Heart right ventricle (tissue), 16 donors: Measurements from ENCODE around the gene SCYGR7. TPM values are rescaled to one million over a fixed set of nuclear protein-coding genes. Genes with fewer than 3 reads are reported as not detected.

ENCODE experiments used
- ATAC-seq, 8 donors: fragments of 200-7000 bp; cut with Tn5 transposase; one replicate each; pipeline ENCODE4 v1.9.1; 2020; ENCODE audit warnings: mild to moderate bottlenecking in 8 of 8, moderate library complexity in 8 of 8, moderate number of reproducible peaks in 1 of 8
- DNase-seq, 2 donors: peaks; one replicate each; pipeline ENCODE4 v3.0.0-alpha.2; 2020
- H3K27ac ChIP-seq, 10 donors: fragments of 200-600 bp; sonication (generic) in 2 of 10; one replicate each; pipeline versions ENCODE4 v1.5.0 to v1.8.0; 2020 to 2022; ENCODE audit warnings: mild to moderate bottlenecking in 3 of 10
- H3K27me3 ChIP-seq, 7 donors: fragments of 200-600 bp; one replicate each; pipeline ENCODE4 v1.8.0; 2021 to 2022; ENCODE audit warnings: mild to moderate bottlenecking in 2 of 7
- H3K36me3 ChIP-seq, 9 donors: fragments of 200-600 bp; sonication (generic) in 1 of 9; one replicate each; pipeline versions ENCODE4 v1.5.0 to v1.8.0; 2020 to 2022; ENCODE audit warnings: mild to moderate bottlenecking in 2 of 9
- H3K4me1 ChIP-seq, 9 donors: fragments of 200-600 bp; sonication (generic) in 1 of 9; one replicate each; pipeline versions ENCODE4 v1.5.0 to v1.8.0; 2020 to 2022; ENCODE audit warnings: mild to moderate bottlenecking in 4 of 9
- H3K4me3 ChIP-seq, 10 donors: fragments of 200-600 bp; sonication (generic) in 2 of 10; one replicate each; pipeline versions ENCODE4 v1.5.0 to v1.8.0; 2020 to 2022; ENCODE audit warnings: mild to moderate bottlenecking in 7 of 10, moderate library complexity in 2 of 10
- H3K9me3 ChIP-seq, 11 donors: fragments of 200-600 bp in 10 of 11; sonication (generic) in 2 of 11; one replicate each; pipeline versions ENCODE4 v1.5.0 to v1.8.0; 2013 to 2022; ENCODE audit warnings: mild to moderate bottlenecking in 2 of 11, control low read depth in 1 of 11, moderate library complexity in 1 of 11
- WGBS, 2 donors: extraction: QIAGEN DNeasy Blood & Tissue Kit; methylation state at CpG; one replicate each; pipeline ENCODE4 v1.1.7; 2013; ENCODE audit warnings: inconsistent platforms in 1 of 2; 5-methylcytosine and 5-hydroxymethylcytosine counted together
- intact Hi-C, 10 donors: fragments of 100-400 bp; cut with DNase I; formaldehyde crosslinking; loops; one replicate each; pipeline versions ENCODE4 v1.11.1 to v1.14.2; 2022
- long read RNA-seq, 3 donors: library from polyadenylated mRNA; unstranded; transcript quantifications; one replicate each; pipeline ENCODE4 v2.0.0, GENCODE V29; 2020 to 2021
- polyA plus RNA-seq, 2 donors: library from polyadenylated mRNA; stranded (reverse); fragments of 200-250 nt; gene quantifications; one replicate each; pipeline ENCODE4 v1.2.3, GENCODE V29; 2013
- total RNA-seq, 10 donors: library from RNA; stranded (reverse); fragmentation: NEBNext Ultra II Directional in 3 of 10; extraction: Animal tissue kit (Norgen Biotek cat#: 25700) in 3 of 10; gene quantifications; one replicate each; pipeline versions ENCODE4 v1.2.1 to v1.2.4, GENCODE V29; 2021 to 2023
- TF ChIP-seq, protein P1 (sequence below), 9 donors: fragments of 200-600 bp; sonication (generic) in 2 of 9; IDR thresholded peaks; one replicate each; pipeline versions ENCODE4 v1.5.0 to v1.8.0; 2021 to 2022; ENCODE audit warnings: antibody characterized with exemption in 9 of 9, mild to moderate bottlenecking in 5 of 9, moderate library complexity in 1 of 9
- donor health status: Arrhythmogenic right ventricular cardiomyopathy.
- donor health status: ischemic (EF 13 %, LVEDD 7.1; RV severe dilation, severe dysfunction).
- donor health status: healthy with polysubstance abuse.
- donor health status: DM: no; HTN: yes; CAD: no.
- donor health status: DM: no; HTN: no; CAD: no.
- donor health status: ischemic (EF 25% LVEDD 6.9; RV normal size, moderate dysfunction).
- donor health status: ischemic (EF 25% LVEDD 5.7; RV mildly dilated, moderate dysfunction).
- donor health status: healthy.
- donor health status: DM: yes; HTN: yes; CAD: no.
- donor health status: Ischemic cardiomyopathy.
- donor health status: ischemic (EF 35%, LVEDD 5.7; RV mildly dilated, moderate dysfunction).
- donor health status: nonischemic (EF 11% LVEDD 7.7; RV severe dilation, severe dysfunction).
- donor health status: DM: yes; HTN: yes; CAD: no.
- donor health status: PGD.
- donor health status: ischemic (EF 29% LVEDD 5.4; RV normal size, mild dysfunction).
- donor health status: nonischemic (EF 23%, LVEDD 6.1; RV moderate dilation, normal function).

The SCYGR7 gene, protein sequence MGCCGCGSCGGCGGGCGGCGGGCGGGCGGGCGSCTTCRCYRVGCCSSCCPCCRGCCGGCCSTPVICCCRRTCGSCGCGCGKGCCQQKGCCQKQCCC
- total RNA-seq: not detected
- not detected for polyA plus RNA-seq
- long read RNA-seq, donor 1: 0 reads
- long read RNA-seq, donor 2: 0 reads
- long read RNA-seq, donor 3: 0 reads

DNA sequence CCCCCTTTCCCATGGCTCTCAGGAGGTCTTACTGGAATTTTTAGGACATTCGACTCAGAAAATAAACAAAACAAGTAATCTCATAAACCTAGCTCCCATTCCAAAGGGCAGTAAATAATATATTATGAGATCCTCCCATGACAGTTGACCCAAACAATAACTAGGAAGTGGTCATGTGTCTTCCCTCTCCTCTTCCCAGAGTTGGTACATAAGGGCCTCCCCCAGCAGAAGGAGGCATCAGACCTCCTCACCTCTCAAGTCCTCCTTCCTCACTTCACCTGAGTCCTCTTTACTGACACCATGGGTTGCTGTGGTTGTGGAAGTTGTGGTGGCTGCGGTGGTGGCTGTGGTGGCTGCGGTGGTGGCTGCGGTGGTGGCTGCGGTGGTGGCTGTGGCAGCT is at the start of gene SCYGR7:
SCYGR7 (plus strand) TSS at position 301 of the 400 bp plus-strand sequence; CDS start at position 301, 0 bp downstream.
- no peak within 1 kb of the TSS for H3K27ac ChIP-seq
- intact Hi-C loops: no loop called here
- DNase-seq (no peak), ATAC-seq (no peak)
- no peak within 1 kb of the TSS for H3K4me3 ChIP-seq
- 92 to 95% methylated on average over 5 of the region's 5 CpGs for WGBS, 2 donors
- H3K9me3 ChIP-seq: no peaks in the 10 kb centered on the region
- H3K4me1 ChIP-seq: no peaks in the 10 kb centered on the region
- TF ChIP-seq, protein P1, sequence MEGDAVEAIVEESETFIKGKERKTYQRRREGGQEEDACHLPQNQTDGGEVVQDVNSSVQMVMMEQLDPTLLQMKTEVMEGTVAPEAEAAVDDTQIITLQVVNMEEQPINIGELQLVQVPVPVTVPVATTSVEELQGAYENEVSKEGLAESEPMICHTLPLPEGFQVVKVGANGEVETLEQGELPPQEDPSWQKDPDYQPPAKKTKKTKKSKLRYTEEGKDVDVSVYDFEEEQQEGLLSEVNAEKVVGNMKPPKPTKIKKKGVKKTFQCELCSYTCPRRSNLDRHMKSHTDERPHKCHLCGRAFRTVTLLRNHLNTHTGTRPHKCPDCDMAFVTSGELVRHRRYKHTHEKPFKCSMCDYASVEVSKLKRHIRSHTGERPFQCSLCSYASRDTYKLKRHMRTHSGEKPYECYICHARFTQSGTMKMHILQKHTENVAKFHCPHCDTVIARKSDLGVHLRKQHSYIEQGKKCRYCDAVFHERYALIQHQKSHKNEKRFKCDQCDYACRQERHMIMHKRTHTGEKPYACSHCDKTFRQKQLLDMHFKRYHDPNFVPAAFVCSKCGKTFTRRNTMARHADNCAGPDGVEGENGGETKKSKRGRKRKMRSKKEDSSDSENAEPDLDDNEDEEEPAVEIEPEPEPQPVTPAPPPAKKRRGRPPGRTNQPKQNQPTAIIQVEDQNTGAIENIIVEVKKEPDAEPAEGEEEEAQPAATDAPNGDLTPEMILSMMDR (IDR thresholded peaks at IDR 0.05): no peak
- H3K27me3 ChIP-seq: peaks cover 0 to 28% (median 8%) of the 10 kb centered on the region in 7 donors
- no peaks in the 10 kb centered on the region for H3K36me3 ChIP-seq

DNA sequence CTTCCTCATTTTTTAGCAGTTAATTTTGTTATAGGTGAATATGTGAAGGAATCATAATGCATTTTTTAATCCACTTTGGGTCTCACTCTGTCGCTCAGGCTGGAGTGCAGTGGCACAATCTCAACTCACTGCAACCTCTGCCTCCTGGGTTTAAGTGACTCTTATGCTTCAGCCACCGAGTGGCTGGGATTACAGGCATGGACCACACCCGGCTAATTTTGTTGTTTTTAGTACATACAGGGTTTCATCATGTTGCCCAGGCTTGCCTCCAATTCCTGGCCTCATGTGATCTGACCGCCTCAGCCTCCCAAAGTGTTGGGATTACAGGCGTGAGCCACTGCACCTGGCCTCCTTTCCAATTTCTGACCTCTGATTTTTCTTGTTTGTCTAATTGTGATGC is 43.9 kb upstream of the SCYGR7 start:
- ATAC-seq (no peak), DNase-seq (no peak)
- H3K27me3 ChIP-seq: peaks cover 0 to 8% (median 0%) of the 10 kb centered on the region in 7 donors
- intact Hi-C loops: no loop called here
- H3K27ac ChIP-seq: no peak overlapping the region
- WGBS, 2 donors: 74 to 77% methylated on average over 5 of the region's 5 CpGs
- no peaks in the 10 kb centered on the region for H3K4me1 ChIP-seq
- no peak overlapping the region for H3K4me3 ChIP-seq
- no peaks in the 10 kb centered on the region for H3K9me3 ChIP-seq
- TF ChIP-seq, protein P1 (IDR thresholded peaks at IDR 0.05): no peak
- no peaks in the 10 kb centered on the region for H3K36me3 ChIP-seq

DNA sequence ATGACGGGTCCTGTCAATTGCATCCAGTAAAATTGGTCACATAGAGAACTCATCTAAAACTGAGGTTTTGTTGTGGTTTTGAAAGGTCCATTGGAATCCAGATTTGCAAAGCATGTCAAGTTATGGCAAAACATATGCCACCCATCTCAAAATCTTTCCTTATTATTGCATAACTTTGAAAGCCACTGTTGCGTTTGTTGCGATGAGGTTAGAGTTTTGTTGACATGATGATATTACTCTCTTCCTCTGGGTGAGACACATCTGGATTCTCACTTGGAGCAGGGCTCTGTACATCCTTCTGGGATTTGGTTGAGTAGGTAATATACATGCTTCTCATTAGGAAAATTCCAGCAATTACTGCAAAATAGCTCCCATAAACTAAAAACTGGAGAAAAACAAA is 40.9 kb upstream of the SCYGR7 start:
- Histone ChIP-seq H3K36me3 (no peaks in the 10 kb centered on the region), H3K4me3 (no peak overlapping the region), H3K27ac (no peak overlapping the region), H3K9me3 (no peaks in the 10 kb centered on the region), H3K27me3 (peaks cover 0 to 8% (median 0%) of the 10 kb centered on the region in 7 donors), H3K4me1 (no peaks in the 10 kb centered on the region)
- TF ChIP-seq, protein P1 (IDR thresholded peaks at IDR 0.05): no peak
- ATAC-seq (peak in 2 of 8 donors; percentile 39 to 58), DNase-seq (no peak)
- 69 to 74% methylated on average over 3 of the region's 3 CpGs for WGBS, 2 donors
- intact Hi-C loops: no loop called here

DNA sequence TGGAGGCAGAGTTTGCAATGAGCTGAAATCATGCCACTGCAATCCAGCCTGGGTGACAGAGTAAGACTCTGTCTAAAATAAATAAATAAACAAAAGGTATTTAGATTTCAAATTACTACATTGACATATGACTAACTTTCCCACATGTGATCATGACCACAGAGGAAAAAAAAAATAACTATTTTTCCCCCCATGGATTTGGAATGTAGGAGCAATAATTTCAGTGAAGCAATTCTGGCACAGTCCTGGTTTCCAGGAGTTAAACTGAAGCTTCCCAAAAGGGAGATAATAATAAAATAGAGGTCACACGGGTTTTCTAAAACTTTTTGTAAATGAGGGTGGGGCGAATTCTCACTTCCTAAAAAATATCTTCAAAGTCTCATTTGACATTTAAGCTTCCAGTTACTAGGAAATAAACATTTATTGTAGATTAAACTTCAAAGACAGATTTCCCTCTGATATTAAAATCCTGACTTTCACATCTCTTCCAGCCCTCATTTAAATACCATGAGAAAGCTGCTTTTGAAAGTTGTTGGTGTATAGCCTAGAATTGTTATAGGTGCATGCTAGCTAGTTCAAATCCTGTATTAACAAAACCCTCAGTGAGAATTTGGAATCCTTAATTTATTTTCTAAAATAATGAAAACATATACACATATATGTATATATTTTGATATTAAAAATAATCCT is 31.0 kb upstream of the SCYGR7 start:
- Histone ChIP-seq H3K27ac (no peak overlapping the region), H3K9me3 (peaks cover 0 to 5% (median 0%) of the 10 kb centered on the region in 11 donors), H3K4me3 (no peak overlapping the region), H3K36me3 (no peaks in the 10 kb centered on the region), H3K27me3 (peaks cover 0 to 7% (median 0%) of the 10 kb centered on the region in 7 donors), H3K4me1 (no peaks in the 10 kb centered on the region)
- ATAC-seq (no peak), DNase-seq (no peak)
- intact Hi-C loops: no loop called here
- WGBS, 2 donors: 37 to 60% methylated on average over 2 of the region's 2 CpGs
- TF ChIP-seq, protein P1 (IDR thresholded peaks at IDR 0.05): no peak
